Muscle layer of duodenum (tissue), 2 donors: ENCODE results near the gene SLC4A1AP.

Experiments
- H3K27ac ChIP-seq: one replicate; pipeline ENCODE4 v1.7.0; 2013; ENCODE audit warnings: mild to moderate bottlenecking, low read length
- H3K27me3 ChIP-seq: one replicate; pipeline ENCODE4 v1.7.0; 2013; ENCODE audit warnings: low read depth, mild to moderate bottlenecking, control low read depth, low read length
- H3K36me3 ChIP-seq, 2 donors: one replicate each; pipeline ENCODE4 v1.7.0; 2013; ENCODE audit warnings: low read length in 2 of 2, control low read depth in 1 of 2, mild to moderate bottlenecking in 1 of 2; ENCODE audit not compliant: insufficient read depth in 2 of 2, control insufficient read depth in 1 of 2
- H3K4me1 ChIP-seq, 2 donors: one replicate each; pipeline ENCODE4 v1.7.0; 2013; ENCODE audit warnings: low read length in 2 of 2, mild to moderate bottlenecking in 2 of 2, control low read depth in 1 of 2, moderate library complexity in 1 of 2; ENCODE audit not compliant: insufficient read depth in 2 of 2, control insufficient read depth in 1 of 2
- H3K4me3 ChIP-seq, 2 donors: one replicate each; pipeline ENCODE4 v1.7.0; 2013; ENCODE audit warnings: low read length in 2 of 2, low read depth in 1 of 2, mild to moderate bottlenecking in 1 of 2
- H3K9me3 ChIP-seq, 2 donors: one replicate each; pipeline ENCODE4 v1.7.0; 2013; ENCODE audit warnings: low read length in 2 of 2, control low read depth in 1 of 2, mild to moderate bottlenecking in 1 of 2; ENCODE audit not compliant: control insufficient read depth in 1 of 2
- donor health status: healthy.

SLC4A1AP gene

DNA sequence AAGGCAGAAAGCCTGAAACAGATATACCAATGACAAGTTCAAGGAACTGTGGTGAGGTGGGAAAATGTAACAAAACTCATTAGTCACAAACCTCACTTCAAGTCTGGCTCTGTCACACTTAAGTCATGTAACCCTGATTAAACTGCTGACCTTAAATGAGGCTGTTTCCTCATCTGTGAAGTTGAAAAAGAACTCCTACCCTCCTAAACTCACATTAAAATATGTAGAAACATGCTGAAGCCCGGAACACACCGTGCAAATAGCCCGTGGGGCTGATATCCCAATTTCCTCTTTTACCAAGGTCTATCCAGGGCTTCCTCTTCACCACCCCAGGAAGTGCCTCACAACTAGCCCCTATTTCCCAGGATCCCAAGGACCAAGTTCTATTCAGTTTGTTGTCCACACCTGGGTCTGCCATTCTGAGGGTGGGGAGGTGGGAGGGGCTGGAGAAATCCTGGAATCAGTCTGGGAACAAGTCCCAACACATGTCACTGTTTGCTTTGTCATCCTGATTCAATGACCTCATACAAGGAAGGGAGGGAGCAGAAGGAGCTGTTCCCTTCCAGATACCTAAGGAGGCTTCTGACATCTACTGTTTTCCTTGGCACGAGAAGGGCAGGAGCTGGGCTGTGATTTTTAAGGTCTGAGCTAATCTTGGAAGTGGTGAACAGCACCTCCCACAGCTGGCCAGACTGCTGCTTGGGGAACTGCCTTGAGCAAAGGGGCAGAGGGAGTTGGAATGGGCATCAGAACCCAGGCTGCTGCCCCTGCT lies 42.3 kb downstream of the SLC4A1AP start:
- Histone ChIP-seq H3K4me1 (peaks cover 0 to 4% of the 10 kb centered on the region in 2 donors), H3K36me3 (no peaks in the 10 kb centered on the region), H3K4me3 (no peak overlapping the region), H3K27ac (peak overlapping the region; percentile 82), H3K27me3 (no peaks in the 10 kb centered on the region), H3K9me3 (no peaks in the 10 kb centered on the region)

DNA sequence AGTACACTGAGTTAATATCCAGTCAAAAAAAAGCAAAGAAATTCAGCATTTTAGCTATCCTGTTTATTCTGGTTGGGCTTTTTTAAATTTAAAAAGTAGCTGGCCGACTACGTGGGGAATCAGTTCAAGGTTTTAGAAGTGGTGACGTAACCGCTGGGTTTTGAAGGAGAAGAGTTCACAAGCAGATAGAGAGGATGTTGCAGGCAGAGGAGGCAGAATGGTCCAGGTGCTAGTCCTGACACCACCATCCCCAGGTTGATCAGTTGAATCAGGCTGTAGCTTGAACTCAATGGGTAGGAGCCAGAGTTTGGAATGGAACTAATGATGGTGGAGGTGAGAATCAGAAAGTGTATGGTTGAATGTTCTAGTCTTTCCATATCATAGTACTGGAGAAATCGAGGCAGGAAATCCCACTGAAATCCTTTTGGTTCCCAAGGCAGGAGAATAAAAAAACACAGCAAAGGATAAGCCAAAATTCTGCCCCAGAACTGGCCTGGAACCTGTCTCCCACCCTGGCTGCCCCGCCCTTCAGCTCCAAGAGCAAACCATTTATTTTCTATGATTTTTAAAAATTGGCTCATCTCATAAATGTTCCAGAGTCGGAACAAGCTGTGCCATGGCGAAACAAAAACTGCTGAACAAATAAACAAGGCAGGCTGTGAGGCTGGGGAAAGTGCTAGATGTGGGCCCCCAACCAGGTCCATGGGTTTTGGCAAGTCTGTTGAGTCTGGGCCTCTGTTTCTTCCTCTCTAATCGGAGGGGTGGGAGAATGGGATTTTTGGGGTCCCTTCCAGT lies 44.0 kb downstream of the SLC4A1AP start:
- Histone ChIP-seq H3K27ac (peak overlapping the region; percentile 54), H3K9me3 (no peaks in the 10 kb centered on the region), H3K27me3 (no peaks in the 10 kb centered on the region), H3K36me3 (no peaks in the 10 kb centered on the region), H3K4me1 (peaks cover 0 to 4% of the 10 kb centered on the region in 2 donors), H3K4me3 (no peak overlapping the region)

DNA sequence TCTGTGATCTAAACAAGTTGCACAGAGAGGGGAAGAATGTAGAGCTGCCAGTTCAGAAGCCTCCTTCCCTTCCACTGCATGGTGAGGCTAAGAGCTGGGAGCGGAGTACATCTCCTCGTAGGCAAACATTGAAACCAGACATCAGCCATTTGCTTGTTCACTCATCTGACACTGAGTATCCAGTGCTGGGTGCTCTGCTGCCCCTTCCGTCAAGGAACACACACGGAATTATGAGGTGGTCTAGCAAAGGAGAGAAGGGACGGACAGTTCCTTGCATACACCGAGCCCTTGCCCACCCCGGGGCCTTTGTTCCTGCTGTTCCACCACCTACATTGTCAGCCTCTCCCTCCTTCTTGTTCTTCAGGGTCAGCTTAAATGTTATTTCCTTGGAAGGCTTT lies 44.6 kb downstream of the SLC4A1AP start:
- Histone ChIP-seq H3K27ac (no peak overlapping the region), H3K27me3 (no peaks in the 10 kb centered on the region), H3K9me3 (no peaks in the 10 kb centered on the region)

DNA sequence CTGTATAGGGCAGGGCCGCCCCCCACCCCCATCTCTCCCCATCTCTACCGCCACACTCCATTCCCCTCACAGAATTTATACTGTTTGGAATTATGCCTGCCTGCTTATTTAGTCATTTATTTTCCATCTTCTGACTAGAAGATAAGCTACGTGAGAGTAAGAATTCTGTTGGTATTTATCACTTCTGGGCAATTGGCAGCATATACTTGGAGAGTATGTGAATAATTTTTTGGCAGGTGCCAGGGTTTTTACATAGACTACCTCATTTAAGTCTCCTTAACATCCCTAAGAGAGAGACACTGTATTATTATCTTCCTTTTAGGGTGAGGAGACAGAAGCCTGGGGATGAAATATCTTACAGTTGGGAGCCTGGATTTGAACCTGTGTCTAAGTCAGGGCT lies 45.0 kb downstream of the SLC4A1AP start:
- Histone ChIP-seq H3K9me3 (no peaks in the 10 kb centered on the region), H3K36me3 (no peaks in the 10 kb centered on the region), H3K4me1 (peaks cover 0 to 4% of the 10 kb centered on the region in 2 donors), H3K27ac (no peak overlapping the region), H3K27me3 (no peaks in the 10 kb centered on the region), H3K4me3 (no peak overlapping the region)

More for the DNA sequence above, 44.6 kb downstream of the SLC4A1AP start:
- Histone ChIP-seq H3K4me3 (no peak overlapping the region), H3K36me3 (no peaks in the 10 kb centered on the region), H3K4me1 (peaks cover 0 to 4% of the 10 kb centered on the region in 2 donors)

DNA sequence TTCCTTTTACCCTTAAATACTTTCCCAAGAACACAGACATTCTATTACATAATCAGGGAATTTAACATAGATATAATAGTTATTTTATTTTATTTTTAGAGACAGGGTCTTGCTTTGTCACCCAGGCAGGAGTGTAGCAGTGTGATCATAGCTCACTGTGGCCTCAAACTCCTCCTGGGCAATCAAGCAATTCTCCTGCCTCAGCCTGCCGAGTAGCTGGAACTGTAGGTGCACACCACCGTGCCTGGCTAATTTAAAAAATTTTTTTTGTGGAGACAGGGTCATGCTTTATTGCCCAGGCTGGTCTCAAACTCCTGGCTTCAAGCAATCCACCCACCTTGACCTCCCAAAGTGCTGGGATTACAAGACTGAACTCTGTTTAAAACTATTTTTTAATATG lies 45.6 kb downstream of the SLC4A1AP start:
- Histone ChIP-seq H3K27me3 (no peaks in the 10 kb centered on the region), H3K9me3 (no peaks in the 10 kb centered on the region), H3K4me1 (peaks cover 0 to 4% of the 10 kb centered on the region in 2 donors), H3K36me3 (no peaks in the 10 kb centered on the region), H3K27ac (no peak overlapping the region), H3K4me3 (no peak overlapping the region)

DNA sequence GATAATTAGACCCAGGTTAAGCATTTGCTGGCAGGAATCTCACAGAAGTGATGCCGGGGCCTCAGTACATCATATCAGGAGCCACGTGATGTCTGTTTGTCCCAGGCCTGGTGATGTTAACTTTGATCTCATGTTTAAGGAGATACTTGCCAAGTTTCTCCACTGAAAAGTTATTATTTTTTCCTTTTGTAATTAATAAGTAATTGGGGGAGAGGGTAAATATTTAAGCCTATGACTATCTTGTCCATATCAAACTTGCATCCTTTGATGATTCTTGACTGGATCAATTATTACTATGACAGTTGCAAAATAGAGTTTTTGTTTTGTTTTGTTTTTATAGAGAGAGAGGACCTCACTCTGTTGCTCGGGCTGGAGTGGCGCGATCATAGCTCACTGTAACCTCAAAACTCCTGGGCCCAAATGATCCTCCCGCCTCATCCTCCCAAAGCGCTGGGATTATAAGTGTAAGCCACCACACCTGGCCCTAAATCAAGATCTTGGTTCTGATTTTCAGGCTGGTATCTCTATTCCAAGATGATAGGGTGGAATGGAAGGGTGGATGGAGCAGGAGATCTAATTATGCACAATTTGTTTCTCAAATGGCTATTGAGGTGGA lies 46.4 kb downstream of the SLC4A1AP start:
- H3K36me3 ChIP-seq = no peaks in the 10 kb centered on the region
- no peaks in the 10 kb centered on the region for H3K27me3 ChIP-seq
- no peak overlapping the region for H3K27ac ChIP-seq
- peaks cover 1 to 6% of the 10 kb centered on the region in 2 donors for H3K4me1 ChIP-seq
- H3K4me3 ChIP-seq = no peak overlapping the region
- no peaks in the 10 kb centered on the region for H3K9me3 ChIP-seq

DNA sequence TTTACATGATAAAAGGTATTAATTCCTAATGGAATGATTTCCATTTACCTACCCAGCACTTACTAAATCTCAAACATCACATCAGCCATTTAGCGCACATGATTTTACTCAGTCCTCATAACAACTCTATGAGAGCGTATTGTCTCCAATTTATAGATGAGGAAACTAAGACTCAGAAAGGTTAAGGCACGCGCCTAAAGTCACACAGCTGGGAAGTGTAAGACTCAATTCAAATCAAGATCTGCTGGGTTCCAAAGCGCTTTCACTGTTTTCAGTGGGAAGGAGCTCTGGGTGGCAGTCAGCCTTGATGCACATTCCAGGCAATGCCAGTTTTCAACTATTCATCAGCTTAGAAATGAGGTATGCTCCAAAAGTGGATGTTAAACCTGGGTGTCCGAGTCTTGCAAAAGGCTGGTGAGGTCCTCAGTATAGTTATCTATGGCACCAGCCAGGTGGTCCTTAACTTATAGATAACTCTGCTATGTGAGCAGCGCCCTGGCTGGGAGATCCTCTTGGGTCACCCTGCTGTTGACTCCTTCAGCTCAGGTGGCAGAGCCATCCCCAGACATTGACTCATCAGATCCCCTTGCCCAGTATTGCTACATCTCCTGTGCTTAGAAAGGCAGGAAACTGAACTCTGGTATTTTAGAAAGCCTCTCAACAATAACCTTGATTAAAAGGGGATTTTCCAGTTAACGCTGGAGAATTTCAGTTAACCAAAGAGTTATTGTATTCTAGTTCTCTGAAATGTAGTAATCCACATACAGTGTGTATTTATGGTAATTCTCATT lies 47.1 kb downstream of the SLC4A1AP start:
- Histone ChIP-seq H3K36me3 (no peaks in the 10 kb centered on the region), H3K4me3 (no peak overlapping the region), H3K27ac (no peak overlapping the region)

DNA sequence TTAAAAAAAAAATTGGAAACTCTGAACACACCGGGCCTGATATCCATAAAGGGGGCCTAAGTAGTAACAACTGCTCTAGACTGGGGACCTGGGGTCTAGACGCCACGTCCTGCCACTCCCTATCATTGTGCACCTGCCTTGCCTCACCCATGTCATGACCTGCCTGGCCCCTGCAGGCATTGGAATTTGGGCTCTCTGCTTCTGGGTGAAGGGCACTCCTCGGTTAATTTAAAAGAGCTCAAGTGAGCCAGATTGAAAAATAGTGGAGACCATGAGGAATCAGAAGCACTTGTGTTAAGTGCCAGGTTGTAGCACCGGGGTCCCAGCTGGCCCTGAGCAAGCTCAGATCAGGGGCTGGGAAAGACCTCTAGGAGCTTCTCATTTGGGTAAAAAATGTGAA lies 48.1 kb downstream of the SLC4A1AP start:
- no peaks in the 10 kb centered on the region for H3K36me3 ChIP-seq
- H3K27ac ChIP-seq = no peak overlapping the region
- peaks cover 4% of the 10 kb centered on the region for H3K27me3 ChIP-seq
- no peak overlapping the region for H3K4me3 ChIP-seq
- H3K4me1 ChIP-seq = peaks cover 4 to 7% of the 10 kb centered on the region in 2 donors
- H3K9me3 ChIP-seq = no peaks in the 10 kb centered on the region

More for the DNA sequence above, 47.1 kb downstream of the SLC4A1AP start:
- Histone ChIP-seq H3K4me1 (peaks cover 4 to 8% of the 10 kb centered on the region in 2 donors), H3K27me3 (no peaks in the 10 kb centered on the region), H3K9me3 (no peaks in the 10 kb centered on the region)

DNA sequence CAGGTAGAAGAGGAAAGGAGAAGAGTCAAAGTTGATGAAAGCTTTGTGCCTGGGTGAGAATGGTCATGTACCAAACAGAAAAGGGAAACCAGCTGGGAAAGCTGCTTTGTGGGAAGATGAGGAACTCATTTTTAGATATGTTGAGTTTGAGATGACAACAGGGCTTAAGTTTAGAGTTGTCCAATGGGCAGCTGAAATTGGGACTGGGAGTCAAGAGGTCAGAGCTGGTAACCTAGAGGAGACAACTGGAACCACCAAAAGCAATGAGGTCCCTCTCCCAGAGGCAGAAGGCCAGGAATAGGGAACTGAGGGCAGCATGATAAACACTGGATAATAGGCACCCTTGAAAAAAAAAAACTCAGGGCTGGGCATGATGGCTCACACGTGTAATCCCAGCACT lies 48.8 kb downstream of the SLC4A1AP start:
- H3K27ac ChIP-seq = no peak overlapping the region

DNA sequence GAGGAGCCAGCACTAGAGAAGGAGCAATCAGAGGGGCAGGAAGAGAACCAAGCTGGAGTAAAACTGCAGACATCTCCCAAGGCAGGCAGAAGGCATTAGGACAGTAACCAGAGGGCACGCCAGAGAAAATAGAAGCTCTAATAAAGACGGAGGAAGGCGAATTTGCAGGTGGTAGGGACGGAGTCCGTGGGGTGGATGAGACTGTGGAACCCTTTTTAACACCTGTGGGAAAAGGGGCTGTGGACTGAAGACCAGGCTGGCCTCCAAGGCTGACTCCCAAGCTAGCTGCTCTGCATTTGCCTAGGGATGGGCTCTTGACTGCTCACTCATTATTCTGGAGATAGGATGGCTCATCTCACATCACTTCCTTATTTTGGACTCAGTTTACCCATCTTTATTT lies 49.5 kb downstream of the SLC4A1AP start:
- no peak overlapping the region for H3K27ac ChIP-seq
- peaks cover 4% of the 10 kb centered on the region for H3K27me3 ChIP-seq
- H3K9me3 ChIP-seq = no peaks in the 10 kb centered on the region
- H3K4me3 ChIP-seq = no peak overlapping the region
- H3K36me3 ChIP-seq = no peaks in the 10 kb centered on the region
- peaks cover 4 to 7% of the 10 kb centered on the region in 2 donors for H3K4me1 ChIP-seq

More for the DNA sequence above, 48.8 kb downstream of the SLC4A1AP start:
- H3K27me3 ChIP-seq = peaks cover 4% of the 10 kb centered on the region
- H3K9me3 ChIP-seq = no peaks in the 10 kb centered on the region
- H3K4me1 ChIP-seq = peaks cover 4 to 7% of the 10 kb centered on the region in 2 donors
- H3K36me3 ChIP-seq = no peaks in the 10 kb centered on the region
- no peak overlapping the region for H3K4me3 ChIP-seq
